HG02759 (cell line): ENCODE data around the gene UBAC2.
A peak's percentile ranks its signal among the peaks of the same experiment; 100 is the strongest.
"Not testable (repeated sequence)": the region's sequence is repeated elsewhere in the genome, so short reads cannot be mapped to it uniquely, and the experiment has no call there.

ENCODE experiments used
- ATAC-seq: cut with Tn5 transposase; IDR thresholded peaks from one replicate; pipeline ENCODE4 v1.9.1; 2021; ENCODE audit warnings: mild to moderate bottlenecking, moderate library complexity; ENCODE audit not compliant: unreplicated experiment

UBAC2 gene

DNA sequence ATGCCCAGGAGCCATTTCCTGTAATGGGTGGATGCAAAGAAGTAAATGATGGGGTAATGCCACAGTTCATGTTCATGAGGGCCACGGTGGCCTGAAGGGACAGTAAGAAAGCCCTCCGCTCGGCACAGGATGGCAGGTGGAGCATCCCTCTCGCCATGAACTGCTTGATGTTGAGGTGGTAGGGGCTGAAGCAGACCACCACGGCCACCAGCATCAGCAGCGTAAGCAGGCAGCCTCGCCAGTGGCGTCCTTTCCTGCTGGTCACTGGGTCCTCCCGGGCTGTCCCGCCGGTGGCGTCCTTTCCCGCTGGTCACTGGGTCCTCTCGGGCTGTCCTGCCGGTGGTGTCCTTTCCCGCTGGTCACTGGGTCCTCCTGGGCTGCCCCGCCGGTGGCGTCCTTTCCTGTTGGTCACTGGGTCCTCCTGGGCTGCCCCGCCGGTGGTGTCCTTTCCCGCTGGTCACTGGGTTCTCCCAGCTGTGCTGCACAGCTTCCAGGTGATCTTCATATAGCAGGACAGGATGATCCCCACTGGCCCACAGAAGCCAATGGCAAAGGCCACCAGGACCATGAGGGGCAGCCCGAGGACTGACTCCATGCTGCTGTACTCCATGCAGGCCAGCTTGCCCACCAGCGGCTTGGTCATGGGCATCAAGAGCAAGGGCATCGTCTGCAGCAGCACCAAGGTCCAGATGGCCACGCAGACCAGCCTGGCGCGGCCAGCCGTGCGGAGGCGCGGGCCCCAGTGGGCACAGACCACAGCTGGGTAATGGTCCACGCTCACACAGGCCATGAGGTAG, 207.4 kb downstream of the UBAC2 start:
- ATAC-seq: no peak

DNA sequence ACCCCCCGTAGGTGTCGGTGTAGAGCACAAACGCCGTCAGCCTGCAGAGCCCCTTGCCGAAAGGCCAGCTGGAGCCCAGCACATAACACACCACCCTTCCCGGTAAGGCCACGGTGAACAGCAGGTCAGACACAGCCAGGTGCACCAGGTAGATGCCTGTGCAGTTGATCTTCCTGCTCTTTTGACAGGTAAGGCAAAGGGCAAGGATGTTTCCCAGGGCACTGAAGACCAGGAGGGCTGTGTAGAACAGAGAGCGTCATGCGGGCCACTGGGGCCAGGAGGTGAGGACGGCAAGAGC, 208.0 kb downstream of the UBAC2 start:
- no peak for ATAC-seq

DNA sequence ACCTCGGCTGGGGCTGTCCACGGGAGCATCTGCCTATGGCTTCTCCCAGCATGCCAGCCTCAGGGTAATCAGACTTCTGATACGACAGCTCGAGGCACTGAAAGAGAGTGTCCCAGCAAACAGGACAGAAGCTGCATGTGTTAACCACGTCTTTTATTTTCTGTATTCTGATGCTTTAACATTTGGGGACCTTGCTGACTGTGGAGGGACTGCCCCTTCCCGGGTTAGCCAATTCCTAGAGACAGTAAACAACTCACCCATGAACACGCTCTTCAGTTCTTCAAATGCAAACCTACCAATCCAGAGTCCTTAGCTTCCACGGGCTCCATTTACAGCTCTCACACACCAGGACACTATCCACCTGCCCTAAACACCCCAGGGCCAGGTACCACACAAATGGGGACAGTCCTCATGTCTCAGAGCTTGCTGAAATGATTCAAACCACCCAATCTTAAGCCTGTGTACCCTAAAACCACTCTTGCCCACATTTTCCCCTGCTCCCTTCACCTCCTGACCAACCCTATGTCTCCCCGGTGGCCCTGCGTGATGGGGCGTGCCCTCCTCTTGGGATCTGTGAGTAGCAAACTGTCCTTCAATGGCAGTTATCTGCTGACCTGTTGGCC, 208.9 kb downstream of the UBAC2 start:
- ATAC-seq: not testable (repeated sequence)

DNA sequence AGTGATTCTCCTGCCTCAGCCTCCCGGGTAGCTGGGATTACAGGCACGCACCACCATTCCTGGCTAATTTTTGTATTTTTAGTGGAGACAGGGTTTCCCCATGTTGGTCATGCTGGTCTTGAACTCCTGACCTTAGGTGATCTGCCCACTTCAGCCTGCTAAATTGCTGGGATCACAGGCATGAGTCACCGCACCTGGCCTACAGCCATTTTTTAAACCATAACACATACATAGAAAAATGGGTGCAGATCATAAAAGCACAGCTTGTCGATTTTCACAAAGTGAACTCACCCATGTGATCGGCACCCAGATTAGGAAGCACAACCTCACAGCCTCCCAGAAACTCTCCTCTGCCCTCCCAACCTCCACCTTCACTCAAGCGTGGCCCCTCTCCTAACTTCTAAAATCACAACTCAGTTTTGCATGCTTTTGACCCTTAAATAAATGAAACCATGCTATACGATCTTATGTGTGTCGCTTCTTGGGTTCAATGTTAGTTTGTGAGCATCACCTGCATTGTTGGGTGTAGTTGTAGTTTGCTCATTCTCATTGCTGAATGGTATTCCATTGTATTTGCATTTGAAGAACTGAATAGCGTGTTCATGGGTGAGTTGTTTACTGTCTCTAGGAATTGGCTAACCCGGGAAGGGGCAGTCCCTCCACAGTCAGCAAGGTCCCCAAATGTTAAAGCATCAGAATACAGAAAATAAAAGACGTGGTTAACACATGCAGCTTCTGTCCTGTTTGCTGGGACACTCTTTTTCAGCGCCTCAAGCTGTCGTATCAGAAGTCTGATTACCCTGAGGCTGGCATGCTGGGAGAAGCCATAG, 210.2 kb downstream of the UBAC2 start:
- ATAC-seq: not testable (repeated sequence)

DNA sequence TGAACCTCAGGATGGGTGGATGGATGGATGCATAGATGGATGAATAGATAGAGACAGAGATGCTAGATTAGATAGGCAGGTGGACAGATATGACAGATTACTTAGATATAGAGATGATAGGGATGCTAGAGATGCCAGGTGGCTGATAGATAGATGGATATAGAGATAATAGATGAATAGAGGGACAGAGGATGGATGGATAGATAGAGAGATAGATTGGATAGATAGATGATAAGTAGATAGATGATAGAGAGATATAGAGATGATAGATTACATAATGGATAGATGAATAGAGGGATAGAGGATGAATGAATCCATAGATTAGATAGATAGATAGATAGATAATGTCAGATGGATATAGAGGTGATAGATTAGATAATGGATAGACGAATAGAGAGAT, 212.2 kb downstream of the UBAC2 start:
- ATAC-seq: no peak

DNA sequence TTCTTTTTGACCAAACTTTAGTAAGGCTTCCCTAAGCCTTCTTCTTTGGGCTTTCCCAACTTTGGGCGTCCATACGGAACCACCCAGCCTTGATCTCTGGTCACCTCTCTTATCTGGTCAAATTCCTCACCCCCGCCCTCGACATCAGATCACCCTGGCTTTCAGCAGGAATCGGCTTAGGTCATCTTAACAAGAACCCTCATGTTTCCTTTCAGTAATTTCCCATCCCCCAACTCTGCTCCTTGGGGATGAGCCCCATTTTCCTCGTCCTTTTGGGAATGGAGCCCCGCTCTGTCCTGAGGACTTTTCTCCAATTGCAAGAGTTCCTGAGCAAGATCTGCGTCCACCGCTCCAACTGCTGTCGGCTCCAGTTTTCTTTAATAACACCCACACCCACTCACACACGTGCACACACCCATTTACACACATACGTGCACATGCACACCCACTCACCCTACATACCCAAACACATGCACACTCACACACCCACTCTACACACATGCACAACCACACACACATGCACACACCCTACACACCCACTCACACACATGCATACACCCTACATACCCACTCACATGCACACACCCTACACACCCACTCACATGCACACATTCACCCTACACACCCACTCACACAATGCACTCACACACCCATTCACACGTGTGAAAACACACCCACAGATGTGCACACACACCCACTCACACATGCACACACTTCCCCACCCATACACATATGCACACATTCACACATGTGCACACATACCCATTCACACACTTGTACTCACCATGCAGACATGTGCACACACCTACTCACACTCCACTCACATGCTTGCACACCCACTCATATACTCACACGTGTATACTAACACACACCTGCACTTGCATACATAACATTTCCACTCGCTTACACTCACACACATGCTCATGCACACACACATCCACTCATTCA, 213.7 kb downstream of the UBAC2 start:
- ATAC-seq: no peak

DNA sequence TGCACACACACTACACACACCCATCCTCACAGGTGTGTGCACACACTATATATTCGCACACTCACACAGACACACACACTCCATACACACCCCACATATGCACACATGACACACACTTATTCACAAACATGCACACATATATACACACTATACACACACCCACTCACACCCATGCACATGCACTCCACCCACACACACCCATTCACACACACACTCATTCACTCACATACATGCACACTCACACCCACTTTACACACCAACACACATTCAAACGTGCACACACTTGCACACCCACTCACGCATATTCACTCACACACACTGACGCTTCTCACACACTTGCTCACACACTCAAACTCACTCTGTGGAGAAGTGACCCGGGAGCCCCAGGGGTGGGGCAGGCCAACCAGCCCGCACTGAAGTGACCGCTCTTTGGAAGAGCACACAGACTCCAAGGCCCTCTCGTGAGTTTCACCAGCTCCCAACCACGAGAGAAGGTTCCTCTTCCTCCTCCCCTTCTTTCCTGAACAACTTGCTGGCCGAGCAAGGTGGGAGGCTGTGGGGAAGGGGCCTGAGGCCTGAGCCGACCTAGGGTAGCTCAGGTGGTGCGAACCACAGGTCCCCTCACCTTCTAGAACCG, 214.5 kb downstream of the UBAC2 start:
- ATAC-seq: no peak

DNA sequence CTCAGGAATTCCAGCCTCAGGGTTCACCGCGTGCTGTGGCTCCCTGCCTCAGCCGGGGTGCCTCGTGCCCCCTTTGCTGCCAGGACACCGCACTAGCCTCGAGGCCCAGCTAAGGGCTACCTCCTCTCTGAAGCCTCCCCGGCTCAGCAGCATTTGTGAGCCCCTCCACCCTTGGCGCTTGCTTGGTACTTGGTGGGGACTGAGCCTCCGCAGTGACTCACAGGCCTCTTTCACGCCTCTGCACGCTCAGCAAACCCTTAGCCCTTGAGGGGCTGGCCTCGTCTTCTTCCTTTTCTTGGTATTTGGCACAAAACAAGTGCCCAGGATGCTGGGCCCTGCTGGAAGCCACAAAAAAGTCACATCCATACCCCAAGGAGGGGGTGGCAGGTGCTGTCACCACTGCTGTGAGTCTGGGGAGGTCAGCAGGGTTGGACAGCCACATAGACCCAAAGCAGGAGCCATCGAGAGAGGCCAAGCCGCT, 215.2 kb downstream of the UBAC2 start:
- ATAC-seq: no peak

DNA sequence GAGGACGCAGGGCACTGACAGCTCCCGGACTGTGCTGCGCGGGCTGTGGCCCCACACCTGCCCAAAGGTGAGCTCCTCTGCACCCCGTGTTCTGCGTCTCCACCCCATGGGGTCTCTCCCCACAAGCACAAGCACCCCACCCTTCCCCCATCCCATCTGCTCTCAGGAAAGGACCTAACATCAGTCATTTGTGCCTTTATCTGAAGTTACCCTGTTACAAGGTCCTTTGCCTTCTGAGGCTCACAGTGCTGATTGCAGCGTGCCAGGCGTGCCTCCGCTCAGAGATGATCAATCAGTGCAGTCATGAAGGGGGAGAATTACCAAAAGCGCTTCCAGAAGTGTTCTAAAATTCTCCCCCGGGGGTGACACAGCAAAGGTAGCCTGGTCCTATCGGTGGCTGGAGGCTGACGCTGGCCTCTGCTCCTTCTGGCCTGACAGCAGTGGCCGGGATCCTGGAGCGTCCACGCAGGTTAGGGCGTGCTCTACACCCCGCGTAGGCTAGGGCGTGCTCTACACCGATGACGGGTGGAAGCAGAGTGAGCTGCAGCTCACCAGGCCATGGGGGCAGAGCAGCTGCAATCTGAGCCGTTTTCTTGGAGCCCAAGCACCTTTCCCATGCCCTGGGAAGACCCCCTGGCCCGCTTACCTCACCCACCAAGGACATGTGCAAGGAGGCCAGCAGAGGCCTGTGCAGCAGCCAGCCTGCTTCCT, 215.9 kb downstream of the UBAC2 start:
- ATAC-seq: no peak

DNA sequence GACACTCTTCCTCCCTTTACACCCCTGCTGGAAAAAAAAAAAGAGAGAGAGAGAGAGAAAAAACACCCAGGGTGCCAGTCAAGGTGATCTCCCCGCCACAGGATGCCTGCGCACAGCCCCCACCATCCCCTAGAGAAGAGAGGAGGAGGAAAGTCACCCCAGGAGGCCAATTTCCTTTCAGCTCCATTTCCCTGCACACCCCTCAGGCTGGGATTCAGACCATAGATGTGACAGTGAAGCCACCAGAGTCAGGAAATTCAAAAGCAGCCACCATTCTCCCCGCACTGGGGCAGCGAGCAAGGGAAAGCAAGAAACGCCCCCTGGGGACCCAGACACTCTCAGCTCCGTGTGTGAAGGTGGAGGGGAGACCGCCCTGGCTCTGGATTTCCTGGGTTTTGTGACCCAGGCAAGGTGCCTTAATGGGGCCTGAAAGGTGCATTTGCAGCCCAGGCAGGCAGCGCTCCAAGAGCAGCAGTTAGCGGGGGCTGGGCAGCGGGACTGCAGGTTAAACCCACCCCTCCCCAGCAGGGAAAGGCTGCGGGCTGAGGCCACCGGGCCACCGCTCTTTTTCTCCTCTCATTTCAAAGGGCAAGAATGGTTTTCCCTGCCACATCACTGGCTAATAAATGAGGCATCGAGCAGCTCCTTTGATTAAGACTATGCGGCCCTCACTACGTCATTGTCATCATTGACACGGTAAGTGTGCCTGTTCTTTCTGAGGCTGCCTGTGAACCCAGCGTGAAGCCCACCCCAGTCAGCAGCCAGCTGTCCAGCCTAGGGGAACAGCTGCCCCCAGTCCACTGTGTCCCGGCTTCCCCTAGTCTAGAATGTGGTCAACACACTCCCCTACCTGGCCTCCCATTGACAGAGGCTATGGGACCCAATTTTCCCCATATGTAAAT, 216.8 kb downstream of the UBAC2 start:
- ATAC-seq: no peak

DNA sequence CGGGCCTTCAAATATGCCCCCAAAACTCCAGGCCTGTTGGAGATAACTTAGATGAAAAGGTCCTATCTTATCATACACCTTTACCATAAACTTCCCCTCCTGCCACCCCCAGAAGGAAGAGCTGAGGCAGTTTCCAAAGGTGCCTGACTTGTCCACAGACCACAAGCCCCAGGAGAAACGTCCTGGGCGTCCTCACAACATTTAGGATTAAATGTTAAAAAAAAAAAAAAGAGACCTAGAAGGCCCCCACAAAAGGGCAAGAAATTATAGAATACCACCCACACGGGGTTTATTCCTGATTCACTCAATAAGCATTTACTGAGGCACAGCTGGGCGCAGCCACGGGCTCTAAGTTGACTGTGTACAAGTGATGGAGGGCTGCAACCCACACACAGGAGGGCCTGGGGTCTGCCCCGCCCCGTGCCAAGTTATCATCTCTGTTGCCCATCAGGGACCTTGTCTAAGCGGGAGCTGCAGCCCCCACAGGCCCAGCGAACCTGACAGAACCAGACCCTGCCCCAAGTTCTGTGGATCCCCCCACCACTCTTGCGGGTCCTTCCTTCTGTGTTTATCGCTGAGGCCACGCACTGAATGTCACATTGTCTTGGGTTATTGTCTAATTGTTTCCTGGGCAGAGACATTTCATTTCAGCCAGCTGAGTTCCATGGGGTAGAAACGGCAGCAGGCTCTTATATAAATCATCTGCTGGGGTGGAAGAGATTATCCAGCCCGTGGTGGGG, 217.6 kb downstream of the UBAC2 start:
- ATAC-seq: no peak

DNA sequence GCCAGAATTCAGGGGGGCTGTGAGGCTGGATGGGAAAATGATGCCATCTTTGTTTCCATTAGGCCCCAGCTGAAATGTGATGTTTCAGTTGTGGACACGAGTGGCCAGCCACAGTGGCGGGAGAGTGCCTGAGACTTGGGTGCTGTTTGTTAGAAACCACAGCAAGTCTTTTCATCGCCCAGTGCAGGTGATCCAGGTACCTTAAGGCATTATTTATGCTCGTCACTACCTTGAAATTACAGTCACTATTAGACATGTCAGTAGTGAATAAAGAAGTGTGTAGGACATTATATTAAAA, 218.1 kb downstream of the UBAC2 start:
- ATAC-seq: no peak

DNA sequence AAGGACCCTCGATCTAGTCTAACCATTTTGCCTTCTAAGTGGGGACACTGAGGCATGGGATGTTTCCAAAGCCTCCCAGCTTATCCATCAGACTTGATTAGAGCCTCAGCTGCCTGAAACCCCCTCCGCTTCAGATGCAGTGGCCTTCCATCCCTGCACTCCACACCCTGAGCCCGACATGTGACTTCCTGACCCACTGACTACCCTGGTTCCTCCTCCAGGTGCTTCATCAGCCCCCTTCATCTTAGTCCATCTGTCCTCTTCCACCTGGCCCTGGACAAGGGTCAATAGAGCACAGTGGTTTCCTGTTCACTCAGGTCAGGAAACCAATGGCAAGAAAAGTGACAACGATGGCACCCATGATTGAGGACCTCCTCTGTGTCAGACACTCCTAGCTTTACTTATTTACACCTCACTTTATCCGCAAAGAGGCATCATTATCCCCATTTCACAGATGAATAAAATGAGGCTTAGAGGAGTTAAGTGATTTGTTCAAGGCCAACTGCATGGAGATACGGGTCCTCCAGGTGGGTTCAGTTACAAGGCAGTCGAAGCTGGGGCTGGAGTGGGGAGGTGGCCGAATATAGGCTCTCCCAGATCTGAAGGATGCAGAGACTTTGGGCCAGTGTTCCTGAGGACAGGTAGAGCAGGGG, 219.1 kb downstream of the UBAC2 start:
- no peak for ATAC-seq

DNA sequence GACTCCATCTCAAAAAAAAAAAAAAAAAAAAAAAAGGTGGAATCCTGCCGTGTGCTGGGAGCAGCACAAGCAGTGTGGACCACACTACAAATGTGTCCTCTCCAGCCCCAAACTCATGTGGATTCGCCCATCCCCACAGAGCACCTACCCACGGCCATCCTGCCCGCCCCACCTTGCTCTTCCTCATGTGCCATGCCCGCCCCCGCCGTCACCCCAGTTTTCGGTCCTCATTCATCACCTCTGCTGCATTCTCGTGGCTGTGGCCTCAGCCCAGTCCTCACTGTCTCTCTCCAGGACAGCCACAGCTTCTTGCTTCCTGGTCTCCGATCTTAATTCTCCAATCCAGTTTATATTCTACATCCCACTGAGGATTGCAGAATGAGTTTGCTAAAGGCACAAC, 220.6 kb downstream of the UBAC2 start:
- ATAC-seq: no peak

DNA sequence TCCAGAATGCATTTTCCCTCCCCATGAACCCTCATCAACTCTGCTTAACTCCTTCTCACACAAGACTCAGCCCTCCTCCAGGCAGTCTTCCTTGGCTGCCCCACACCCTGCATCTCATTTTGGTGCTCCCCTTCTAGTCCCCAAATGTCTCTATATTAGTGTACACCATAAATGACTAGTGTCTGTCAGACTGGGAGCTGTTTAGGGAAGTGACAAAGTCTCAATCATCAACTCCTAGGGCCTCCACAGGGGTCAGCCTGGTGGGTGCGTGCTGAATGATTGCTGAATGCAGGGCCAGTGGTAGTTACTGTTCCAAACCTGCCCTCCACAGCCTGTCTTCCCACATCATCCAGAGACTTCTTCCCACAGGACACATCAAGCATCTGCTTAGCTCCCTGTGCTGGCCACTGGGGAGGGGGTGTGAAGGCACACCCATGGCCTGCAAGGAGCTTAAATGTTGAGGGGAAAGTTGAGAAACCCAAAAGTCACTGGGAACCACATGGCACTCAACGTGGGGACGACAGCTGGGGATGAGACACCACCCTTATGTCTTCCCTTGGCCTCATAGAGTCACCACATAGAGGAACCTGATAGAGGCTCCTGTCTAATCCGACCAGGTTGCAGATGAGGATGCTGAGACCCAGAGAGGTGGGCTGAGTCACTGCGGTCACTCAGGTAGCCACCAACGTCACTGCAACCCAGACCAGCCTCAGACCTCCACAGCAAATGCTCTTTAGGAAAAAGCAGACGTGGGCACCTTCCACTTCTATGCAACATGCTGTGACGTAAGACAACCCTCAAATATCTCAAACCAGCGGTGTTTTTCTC, 221.3 kb downstream of the UBAC2 start:
- ATAC-seq: peak; percentile 27

DNA sequence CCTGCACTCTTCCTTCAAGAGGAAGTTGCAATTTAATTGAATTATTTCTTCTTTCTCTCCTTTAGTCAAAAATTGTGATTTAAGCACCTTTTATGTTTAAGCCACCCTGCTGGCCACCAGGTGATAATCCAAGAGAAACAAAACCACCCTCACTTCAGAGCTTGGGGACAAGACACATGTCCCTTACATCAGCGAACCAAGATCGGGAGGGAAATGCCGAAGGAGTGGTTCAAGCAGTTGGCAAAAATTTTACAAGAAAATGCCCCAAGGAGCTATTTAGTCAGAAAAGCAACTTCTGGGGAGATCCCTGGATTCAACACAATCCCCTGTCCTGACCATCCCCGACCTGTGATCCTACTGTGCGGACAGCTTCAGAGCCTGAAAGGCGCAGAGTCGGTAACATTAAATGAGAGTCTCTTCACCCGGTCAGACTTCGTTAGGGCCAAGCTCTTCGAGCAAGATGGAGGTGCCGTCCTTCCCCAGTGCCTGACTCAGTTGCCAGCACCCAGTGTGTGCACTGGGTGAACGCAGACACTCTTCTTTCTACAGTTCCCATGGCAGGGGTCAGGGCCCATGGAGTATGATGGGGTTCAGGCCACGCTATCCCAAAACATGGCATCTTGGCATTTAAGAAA, 222.0 kb downstream of the UBAC2 start:
- no peak for ATAC-seq
